GM12801 (cell line): ENCODE results near the gene DMRT2.

Source experiments
- TF ChIP-seq, protein P1 (sequence below): IDR thresholded peaks from one replicate; pipeline ENCODE4 v1.5.1; 2011; ENCODE audit warnings: control low read depth; ENCODE audit not compliant: insufficient read length; ENCODE audit errors: extremely low read depth

Gene DMRT2

DNA sequence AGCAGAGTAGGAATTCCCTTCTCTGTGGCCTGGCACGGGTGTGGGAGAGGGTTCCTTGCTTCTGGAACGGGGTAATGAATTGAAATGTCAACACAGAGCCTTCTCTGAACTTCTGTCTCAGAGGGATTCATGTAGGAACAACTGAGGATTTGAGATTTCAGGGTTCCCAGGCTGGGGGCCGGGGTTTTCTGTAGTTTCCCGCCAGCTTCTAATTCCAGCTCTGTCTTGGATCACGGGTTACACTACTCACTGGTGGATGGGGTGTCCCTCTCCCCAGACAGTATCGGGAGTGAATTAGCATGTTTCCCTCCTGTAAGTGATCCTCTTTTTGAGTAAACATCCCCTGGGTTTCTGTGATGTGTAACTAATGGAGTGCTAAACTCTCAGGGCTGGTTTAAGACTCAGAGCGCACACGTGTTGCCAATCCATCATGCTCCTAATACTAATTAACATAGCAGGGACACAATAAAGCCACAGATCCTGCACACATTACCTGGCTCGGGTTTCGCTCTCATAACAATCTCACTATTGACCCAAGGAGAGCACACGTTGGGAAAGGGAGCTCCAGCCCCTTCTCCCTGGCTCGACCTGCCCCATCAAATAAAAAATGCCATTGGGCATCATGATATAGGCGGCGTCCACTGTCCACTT lies 18.1 kb upstream of the DMRT2 start:
- TF ChIP-seq, protein P1, sequence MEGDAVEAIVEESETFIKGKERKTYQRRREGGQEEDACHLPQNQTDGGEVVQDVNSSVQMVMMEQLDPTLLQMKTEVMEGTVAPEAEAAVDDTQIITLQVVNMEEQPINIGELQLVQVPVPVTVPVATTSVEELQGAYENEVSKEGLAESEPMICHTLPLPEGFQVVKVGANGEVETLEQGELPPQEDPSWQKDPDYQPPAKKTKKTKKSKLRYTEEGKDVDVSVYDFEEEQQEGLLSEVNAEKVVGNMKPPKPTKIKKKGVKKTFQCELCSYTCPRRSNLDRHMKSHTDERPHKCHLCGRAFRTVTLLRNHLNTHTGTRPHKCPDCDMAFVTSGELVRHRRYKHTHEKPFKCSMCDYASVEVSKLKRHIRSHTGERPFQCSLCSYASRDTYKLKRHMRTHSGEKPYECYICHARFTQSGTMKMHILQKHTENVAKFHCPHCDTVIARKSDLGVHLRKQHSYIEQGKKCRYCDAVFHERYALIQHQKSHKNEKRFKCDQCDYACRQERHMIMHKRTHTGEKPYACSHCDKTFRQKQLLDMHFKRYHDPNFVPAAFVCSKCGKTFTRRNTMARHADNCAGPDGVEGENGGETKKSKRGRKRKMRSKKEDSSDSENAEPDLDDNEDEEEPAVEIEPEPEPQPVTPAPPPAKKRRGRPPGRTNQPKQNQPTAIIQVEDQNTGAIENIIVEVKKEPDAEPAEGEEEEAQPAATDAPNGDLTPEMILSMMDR, result no peak

DNA sequence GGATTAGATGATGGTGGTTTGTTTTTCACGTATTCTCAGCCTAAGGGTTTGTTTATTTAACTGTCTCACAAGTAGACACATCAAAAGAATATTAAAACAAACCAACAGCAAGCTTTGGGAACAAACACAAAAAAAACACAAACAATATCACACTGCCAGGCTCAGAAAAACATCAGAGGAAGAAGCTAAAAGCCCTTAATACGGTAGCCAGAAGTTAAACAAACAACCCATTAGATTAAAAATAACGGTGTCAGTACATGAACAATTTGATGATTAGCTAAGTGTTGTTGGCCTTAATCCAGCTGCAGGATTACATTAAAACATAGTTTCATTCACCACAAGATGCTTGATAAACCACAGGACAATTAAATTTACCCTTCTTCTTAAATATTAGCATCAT lies 15.9 kb upstream of the DMRT2 start:
- TF ChIP-seq, protein P1, result no peak

DNA sequence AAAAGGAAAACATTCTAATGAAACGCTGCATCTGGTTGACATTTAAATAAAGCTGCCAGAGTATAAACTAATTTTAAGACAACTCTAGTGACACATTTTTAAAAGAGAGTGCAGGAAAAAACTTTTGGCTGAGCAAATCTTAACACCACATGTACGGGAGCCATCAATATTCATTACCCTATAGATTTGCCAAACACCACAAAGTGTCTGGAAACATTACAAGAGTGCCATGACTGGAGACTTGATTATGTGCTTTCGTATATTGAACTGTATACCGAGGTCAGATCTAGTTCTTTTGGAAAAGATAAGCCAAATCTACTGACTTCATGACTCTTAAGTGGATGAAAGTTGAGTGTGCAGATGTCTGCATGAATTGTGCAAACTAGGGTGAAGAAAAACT lies 10.6 kb upstream of the DMRT2 start:
- TF ChIP-seq, protein P1, result no peak

DNA sequence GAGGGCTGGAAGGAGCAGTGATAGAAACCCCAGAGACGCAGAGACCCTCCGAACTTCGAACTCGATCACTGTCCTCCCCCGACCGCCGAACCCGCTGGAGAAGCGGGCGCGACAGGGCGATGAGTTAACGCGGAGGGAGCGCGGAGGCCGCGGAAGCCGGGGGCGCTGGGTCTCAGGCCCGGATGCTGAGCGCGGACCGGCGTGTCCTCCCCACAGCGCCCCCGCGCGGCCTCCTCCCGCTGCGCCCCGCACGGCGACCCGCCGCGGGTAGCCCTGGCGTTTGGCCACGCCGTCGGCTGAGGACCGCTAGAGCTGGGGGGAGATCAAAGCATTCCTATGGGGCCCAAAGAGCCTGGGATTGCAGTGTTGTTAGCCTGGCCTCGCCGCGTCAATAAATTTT lies 7.7 kb upstream of the DMRT2 start:
- TF ChIP-seq, protein P1, result no peak

DNA sequence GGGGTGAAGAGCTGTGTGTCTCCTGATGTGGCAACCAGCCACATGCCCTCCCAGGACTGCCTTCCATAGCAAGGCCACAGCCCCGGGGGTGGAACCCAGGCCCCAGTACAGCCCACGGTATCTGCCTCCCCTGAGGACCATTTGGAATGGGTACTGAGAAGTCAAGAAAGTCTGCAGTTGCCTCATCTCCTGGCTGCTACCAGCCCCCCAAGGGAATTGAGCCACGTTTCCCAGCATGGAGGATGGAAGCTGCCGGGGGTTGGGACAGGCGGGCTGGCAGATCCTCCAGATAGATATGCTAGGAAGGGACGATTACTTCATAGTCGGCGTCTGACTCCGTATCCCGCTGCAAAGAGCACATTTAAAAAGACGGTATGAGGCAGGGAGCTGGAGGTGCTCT lies 5.5 kb upstream of the DMRT2 start:
- TF ChIP-seq, protein P1, result no peak

DNA sequence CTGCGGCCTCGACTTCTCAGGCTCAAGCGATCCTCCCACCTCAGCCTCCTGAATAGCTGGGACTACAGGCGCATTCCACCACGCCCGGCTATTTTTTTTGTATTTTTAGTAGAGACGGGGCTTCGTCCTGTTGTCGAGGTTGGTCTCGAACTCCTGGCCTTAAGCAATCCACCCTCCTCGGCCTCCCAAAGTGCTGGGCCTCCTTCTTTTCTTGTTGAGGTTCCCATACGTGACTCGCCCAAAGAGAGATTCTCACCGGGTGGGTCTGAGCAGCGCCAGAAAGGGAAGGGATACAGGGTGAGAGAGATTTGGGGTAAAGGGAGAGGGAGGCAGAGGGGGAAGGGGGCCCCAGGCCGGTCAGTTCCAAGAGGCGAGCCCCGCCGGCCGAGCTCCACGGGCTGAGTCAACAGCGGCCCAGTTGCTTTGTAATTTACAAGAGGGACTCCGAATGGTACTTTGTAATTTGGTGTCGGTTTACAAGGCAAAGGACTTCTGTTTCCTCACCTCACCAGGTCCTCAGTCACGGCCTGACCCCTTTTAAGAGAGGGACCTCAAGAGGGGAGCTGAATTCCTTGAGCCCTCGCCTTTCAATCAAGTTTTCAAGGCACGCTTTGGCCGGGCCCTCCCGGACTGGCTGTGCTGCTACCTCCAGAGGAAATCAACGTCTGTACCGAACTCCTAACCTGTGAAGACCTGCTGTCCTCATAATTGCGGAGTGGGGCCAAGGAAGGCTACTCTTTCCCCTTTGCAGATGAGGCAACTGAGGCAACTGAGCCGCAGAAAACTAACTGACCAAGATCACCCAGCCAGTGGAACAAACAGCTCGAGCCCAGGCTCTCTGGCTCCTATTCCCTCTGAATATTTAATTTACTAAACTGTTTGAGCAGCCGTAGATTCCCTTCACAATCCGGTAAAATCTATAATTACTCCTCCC lies 3.3 kb upstream of the DMRT2 start:
- TF ChIP-seq, protein P1, result no peak

DNA sequence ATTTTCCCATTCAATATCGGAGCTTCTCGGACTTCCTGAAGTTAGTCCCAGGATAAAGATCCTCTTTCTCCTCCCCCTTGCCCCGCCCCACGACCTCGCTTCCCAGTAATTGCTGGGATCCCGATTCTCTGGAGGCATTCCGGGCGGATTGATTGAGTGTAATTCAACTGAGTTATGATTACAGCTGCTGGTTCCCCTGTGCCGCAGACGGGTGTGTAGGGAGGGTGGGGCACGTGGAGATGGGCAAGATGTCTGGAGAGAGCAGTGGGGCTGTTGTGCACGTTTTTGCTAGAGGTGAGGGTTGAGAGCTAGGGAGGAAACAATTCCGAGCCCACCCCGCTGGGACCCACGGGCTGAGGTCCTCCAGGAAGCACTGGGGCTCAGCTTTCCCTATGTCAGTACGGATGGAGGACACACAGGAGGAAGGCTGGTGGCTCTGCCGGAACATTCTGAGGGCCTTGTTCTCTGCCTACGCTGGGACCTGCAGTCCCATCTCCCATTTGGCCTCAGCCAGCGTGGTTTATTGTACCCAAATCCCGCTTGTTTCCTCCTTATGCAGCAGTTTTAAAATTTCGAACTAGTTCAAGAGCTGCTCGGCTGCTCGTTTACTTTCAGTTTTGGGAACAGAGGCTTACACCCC lies 2.4 kb upstream of the DMRT2 start:
- TF ChIP-seq, protein P1, result no peak
